Activated T-cell treated with anti-CD3 and anti-CD28 coated beads, Interleukin-2, amount 50 U/mL, for 4 hours (primary cell): ENCODE measurements around the gene BNC2. TPM values are rescaled to one million over a fixed set of nuclear protein-coding genes. Genes with fewer than 3 reads are reported as not detected.

Source experiments
- ATAC-seq, 2 donors: fragments of 200-7000 bp; cut with Tn5 transposase; one replicate each; pipeline ENCODE4 v1.10.0; 2021
- DNase-seq: peaks from one replicate; pipeline ENCODE4 v3.0.0-alpha.2; 2020
- H3K27me3 Mint-ChIP-seq: one replicate; pipeline ENCODE4 v1.8.0; 2021; ENCODE audit warnings: low read depth, mixed read lengths
- H3K36me3 Mint-ChIP-seq: one replicate; pipeline ENCODE4 v1.8.0; 2022; ENCODE audit warnings: mixed read lengths; ENCODE audit not compliant: insufficient read depth
- H3K4me1 Mint-ChIP-seq: one replicate; pipeline ENCODE4 v1.8.0; 2021; ENCODE audit warnings: low read depth, mixed read lengths
- H3K4me3 Mint-ChIP-seq: one replicate; pipeline ENCODE4 v1.8.0; 2021; ENCODE audit warnings: mild to moderate bottlenecking, moderate library complexity, mixed read lengths
- H3K9me3 Mint-ChIP-seq: one replicate; pipeline ENCODE4 v1.8.0; 2021; ENCODE audit warnings: mixed read lengths
- total RNA-seq, 3 donors: library from RNA; stranded (reverse); gene quantifications; one replicate each; pipeline ENCODE4 v1.2.1, GENCODE V29; 2021

BNC2 gene
- total RNA-seq, 3 donors from 2014 or later: 0.08 to 0.29 (median 0.25) TPM

GRCh38 chr9:16816011-16816410, 54.5 kb downstream of the BNC2 start:
- Mint-ChIP-seq H3K27me3 (no peaks in the 10 kb centered on the region), H3K36me3 (no peaks in the 10 kb centered on the region), H3K4me3 (no peak overlapping the region), H3K9me3 (peaks cover 4% of the 10 kb centered on the region), H3K4me1 (no peaks in the 10 kb centered on the region)
- no peak for DNase-seq
- ATAC-seq: no peak

DNA sequence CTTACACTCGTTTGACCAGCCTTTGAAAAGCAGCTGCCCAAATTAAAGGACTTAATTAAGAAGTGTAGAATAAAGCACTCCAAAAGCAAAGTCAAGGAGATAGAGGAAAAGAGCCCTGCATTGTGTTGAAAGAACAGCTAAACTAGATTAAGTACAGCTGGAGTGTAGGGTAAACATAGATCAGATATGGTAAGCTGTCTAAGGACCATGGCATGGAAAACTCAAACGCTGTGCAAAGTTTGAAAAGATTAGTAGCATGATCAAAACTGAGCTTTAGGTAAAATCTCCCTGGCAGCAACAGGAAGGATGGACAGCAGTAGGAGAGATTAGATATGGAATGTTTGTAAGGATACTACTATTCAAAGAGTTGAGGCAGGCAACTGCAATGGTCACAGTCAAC, 55.4 kb downstream of the BNC2 start:
- no peaks in the 10 kb centered on the region for H3K36me3 Mint-ChIP-seq
- no peak for DNase-seq
- no peak for ATAC-seq
- no peaks in the 10 kb centered on the region for H3K4me1 Mint-ChIP-seq
- peaks cover 4% of the 10 kb centered on the region for H3K9me3 Mint-ChIP-seq
- H3K4me3 Mint-ChIP-seq: no peak overlapping the region
- H3K27me3 Mint-ChIP-seq: no peaks in the 10 kb centered on the region

DNA sequence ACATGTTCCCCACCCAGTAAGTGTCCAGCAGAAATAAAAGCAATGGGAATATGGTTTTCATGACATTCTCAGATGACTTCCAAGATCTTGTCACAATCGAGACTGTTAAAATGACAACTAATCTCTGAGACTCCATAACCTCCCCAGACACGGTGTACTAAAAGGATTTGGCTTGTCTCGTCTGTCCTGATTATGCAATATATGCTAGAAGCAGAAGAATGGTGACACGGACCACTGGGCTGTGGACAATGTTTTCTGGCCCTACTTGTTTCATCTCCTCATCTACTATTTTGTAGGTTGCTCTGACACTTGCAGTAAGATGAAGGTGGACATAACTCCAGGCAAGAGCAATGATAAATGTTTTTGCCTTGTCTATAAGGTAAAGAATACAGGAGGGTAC, 56.6 kb downstream of the BNC2 start:
- no peak for DNase-seq
- Mint-ChIP-seq H3K9me3 (peaks cover 3% of the 10 kb centered on the region), H3K27me3 (no peaks in the 10 kb centered on the region), H3K4me1 (no peaks in the 10 kb centered on the region), H3K36me3 (no peaks in the 10 kb centered on the region), H3K4me3 (no peak overlapping the region)
- ATAC-seq: no peak

DNA sequence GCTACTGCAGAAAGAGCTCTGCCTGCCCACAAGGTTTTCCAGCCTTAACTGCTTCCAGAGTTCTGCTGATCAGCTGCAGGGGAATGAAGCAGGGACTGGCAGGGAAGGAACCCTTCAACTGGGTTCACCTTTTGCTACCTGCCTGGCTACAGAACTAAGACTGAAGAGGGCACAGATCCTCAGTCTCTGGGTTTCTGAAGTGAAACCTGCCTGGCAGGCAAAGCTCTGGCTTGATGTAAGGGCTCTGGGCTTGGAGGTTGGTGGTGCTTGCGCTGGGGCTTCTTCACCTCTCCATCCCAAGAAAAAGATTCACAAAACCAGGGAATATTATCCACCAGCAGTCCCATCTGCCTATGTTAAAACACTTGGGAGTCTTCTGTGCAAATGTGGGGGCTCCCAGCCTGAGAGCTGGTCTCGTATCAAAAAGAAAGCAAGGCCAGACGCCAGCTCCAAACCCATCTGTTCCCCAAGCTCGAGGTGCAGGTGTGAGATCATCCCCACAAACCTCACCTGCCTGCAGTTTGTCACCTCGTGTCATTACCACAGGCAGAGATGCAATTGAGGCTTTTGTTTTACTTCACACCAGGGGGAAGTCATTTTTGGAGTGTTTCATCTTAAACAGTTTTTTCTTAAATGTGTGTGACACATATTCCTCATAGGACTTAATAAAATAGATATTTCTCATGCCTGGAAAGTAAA, 58.3 kb downstream of the BNC2 start:
- H3K36me3 Mint-ChIP-seq: no peaks in the 10 kb centered on the region
- no peaks in the 10 kb centered on the region for H3K9me3 Mint-ChIP-seq
- H3K4me1 Mint-ChIP-seq: no peaks in the 10 kb centered on the region
- ATAC-seq (no peak), DNase-seq (no peak)
- no peak overlapping the region for H3K4me3 Mint-ChIP-seq
- H3K27me3 Mint-ChIP-seq: no peaks in the 10 kb centered on the region

DNA sequence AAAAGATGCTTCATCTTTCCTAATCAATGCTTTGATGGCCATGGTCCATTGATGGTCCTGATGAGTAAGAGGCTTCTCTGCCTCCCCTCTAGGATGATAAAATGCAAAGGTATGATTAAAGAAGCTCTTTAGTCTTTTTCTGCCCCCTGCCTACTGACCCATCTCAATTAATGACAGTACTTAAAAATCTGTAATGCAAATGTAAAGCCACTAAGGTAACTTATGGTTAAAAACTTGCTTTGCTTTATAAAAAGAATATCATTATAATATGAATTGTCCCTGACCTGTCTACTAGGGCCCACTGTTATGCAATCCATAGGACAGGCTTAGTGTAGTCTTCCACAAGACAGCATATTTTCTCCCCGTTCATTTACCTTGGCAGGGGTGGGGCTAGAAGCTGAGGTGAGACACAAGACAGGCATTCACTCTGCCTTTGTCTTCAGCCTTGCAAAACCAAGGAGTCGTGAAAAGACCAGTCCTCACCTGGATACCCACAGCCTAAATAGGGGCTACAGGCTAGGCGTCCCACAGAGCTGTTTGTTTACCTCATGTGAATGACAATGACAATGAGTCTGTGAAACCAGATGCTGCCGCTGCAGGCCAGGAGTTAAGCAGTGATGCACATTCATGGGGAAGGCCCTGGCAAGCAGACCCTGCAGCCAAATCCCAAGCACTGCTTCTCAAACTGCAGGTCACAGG, 60.4 kb downstream of the BNC2 start:
- DNase-seq: no peak
- no peaks in the 10 kb centered on the region for H3K36me3 Mint-ChIP-seq
- H3K4me3 Mint-ChIP-seq: no peak overlapping the region
- no peak for ATAC-seq
- H3K27me3 Mint-ChIP-seq: no peaks in the 10 kb centered on the region
- H3K4me1 Mint-ChIP-seq: no peaks in the 10 kb centered on the region
- H3K9me3 Mint-ChIP-seq: no peaks in the 10 kb centered on the region

DNA sequence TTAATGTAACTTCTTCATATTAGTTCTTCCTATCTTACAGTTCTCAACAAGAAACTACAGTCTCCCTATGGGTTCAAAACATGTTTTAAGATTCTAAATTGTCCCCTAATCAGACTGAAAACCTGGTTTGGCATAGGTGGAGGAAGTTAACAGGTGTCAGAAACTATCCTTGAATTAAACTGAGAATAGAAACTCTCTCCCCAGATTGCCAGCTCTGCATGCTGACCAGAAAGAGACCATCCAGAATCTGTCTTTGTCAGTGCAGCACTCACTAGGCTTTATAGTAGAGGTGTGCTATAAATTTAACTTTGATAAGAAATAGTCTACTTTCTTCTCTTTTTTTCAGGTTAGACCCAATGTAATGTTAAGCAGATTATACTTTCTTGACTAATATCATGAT, 63.8 kb downstream of the BNC2 start:
- Mint-ChIP-seq H3K9me3 (peaks cover 2% of the 10 kb centered on the region), H3K4me3 (no peak overlapping the region)

GRCh38 chr9:16803648-16804047, 66.8 kb downstream of the BNC2 start:
- no peak for ATAC-seq

More for the DNA sequence above, 63.8 kb downstream of the BNC2 start:
- H3K27me3 Mint-ChIP-seq: no peaks in the 10 kb centered on the region
- DNase-seq: no peak
- H3K4me1 Mint-ChIP-seq: no peaks in the 10 kb centered on the region
- H3K36me3 Mint-ChIP-seq: no peaks in the 10 kb centered on the region
- ATAC-seq: no peak

DNA sequence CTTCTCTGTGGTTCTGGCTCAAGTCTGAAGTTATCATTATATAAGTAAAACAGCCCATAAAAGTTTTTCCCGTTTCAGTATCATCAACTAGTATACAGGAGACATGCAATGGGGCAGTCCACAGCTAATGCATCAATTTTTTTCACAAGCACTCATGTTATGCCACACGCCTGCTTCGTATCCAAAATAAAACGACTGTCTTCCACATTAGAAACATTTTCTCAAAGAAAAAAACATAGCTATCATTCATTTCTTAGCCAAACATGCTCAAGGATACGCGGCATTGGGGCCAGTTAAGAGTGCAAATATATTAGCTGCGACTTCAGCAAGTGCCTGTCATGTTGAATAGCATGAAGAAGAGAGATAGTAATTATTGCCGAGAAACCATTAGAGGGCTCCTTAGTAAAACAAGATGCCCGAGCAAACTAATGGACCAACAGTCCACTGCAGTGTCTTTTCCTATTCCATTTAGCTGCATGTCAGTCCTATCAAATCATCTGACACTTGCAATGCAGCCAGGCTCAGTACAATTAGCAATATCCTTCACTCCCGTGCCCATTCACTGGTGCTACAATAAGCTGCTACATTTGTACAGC, 68.5 kb downstream of the BNC2 start:
- H3K4me3 Mint-ChIP-seq: no peak overlapping the region
- H3K4me1 Mint-ChIP-seq: no peaks in the 10 kb centered on the region
- no peaks in the 10 kb centered on the region for H3K36me3 Mint-ChIP-seq
- ATAC-seq: no peak
- H3K27me3 Mint-ChIP-seq: no peaks in the 10 kb centered on the region
- peaks cover 2% of the 10 kb centered on the region for H3K9me3 Mint-ChIP-seq
- DNase-seq: no peak

More at GRCh38 chr9:16803648-16804047, 66.8 kb downstream of the BNC2 start:
- Mint-ChIP-seq H3K27me3 (no peaks in the 10 kb centered on the region), H3K9me3 (peaks cover 2% of the 10 kb centered on the region), H3K4me1 (no peaks in the 10 kb centered on the region), H3K36me3 (no peaks in the 10 kb centered on the region), H3K4me3 (no peak overlapping the region)
- DNase-seq: no peak

DNA sequence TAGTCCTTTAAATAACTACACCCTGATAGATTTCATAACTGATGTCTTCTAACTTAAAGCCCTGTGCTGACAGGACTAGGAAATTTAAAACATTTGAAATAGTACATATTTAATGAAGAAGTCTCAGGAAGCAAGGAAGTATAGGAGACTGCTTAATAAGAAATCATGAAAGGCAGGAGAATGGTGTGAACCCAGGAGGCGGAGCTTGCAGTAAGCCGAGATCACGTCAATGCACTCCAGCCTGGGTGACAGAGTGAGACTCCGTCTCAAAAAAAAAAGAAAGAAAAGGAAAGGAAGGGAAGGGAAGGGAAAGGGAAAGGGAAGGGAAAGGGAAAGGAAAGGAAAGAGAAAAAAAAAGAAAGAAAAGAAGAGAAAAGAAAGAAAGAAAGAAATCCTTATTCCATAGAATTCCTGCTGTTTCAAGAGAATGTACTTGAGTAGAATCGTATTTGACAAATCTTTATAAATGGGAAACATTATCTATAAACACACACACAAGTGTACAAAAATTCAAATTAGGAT, 74.1 kb downstream of the BNC2 start:
- H3K4me3 Mint-ChIP-seq: no peak overlapping the region
- ATAC-seq (no peak), DNase-seq (no peak)
- no peaks in the 10 kb centered on the region for H3K27me3 Mint-ChIP-seq
- no peaks in the 10 kb centered on the region for H3K4me1 Mint-ChIP-seq
- H3K36me3 Mint-ChIP-seq: no peaks in the 10 kb centered on the region
- no peaks in the 10 kb centered on the region for H3K9me3 Mint-ChIP-seq

- Mint-ChIP-seq H3K4me1 (no peaks in the 10 kb centered on the region), H3K4me3 (no peak overlapping the region), H3K36me3 (no peaks in the 10 kb centered on the region), H3K27me3 (no peaks in the 10 kb centered on the region), H3K9me3 (no peaks in the 10 kb centered on the region)
- ATAC-seq (no peak), DNase-seq (no peak)
Observed at GRCh38 chr9:16794871-16795639, 75.4 kb downstream of the BNC2 start.

GRCh38 chr9:16794103-16794502, 76.4 kb downstream of the BNC2 start:
- ATAC-seq (no peak), DNase-seq (no peak)
- H3K4me1 Mint-ChIP-seq: no peaks in the 10 kb centered on the region
- peaks cover 4% of the 10 kb centered on the region for H3K9me3 Mint-ChIP-seq
- H3K27me3 Mint-ChIP-seq: no peaks in the 10 kb centered on the region
- H3K36me3 Mint-ChIP-seq: no peaks in the 10 kb centered on the region
- H3K4me3 Mint-ChIP-seq: no peak overlapping the region

DNA sequence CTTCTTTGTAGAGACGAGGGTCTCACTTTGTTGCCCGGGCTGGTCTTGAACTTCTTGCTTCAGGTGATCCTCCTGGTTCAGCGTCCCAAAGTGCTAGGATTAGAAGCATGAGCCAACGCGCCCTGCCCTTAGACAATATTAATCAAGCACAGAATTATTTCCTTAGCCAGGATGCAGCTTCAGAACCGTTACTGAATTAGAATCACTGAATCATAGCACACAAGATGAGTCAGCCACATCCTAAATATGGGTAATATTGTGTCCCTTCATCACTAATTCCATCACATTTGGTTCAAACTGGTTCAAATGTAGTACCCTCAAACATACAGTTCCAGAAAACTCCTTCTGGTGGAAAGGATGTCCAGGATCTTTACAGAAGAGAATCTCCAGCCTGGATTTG, 82.7 kb downstream of the BNC2 start:
- no peaks in the 10 kb centered on the region for H3K27me3 Mint-ChIP-seq
- ATAC-seq (no peak), DNase-seq (no peak)
- H3K4me3 Mint-ChIP-seq: no peak overlapping the region
- H3K36me3 Mint-ChIP-seq: no peaks in the 10 kb centered on the region
- H3K4me1 Mint-ChIP-seq: no peaks in the 10 kb centered on the region
- peaks cover 11% of the 10 kb centered on the region for H3K9me3 Mint-ChIP-seq

DNA sequence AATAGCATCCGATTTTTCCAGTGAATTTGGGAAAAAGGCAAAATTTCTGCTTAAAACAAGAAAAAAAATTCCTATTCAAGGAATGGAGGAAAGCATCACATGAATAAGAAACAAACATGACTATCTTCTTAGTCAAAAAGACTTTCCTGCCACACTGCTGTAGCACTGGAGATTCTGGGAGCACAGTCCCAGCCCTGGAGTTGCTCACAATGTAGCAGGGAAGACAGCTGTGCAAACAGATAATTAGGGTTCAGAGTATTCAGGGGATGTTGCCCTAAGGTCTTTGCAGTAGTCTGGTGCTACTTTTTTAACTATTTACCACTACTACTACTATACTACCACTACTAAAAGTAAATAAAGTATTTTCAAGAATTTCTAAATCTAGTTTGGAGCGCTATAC, 86.5 kb downstream of the BNC2 start:
- Mint-ChIP-seq H3K4me3 (no peak overlapping the region), H3K4me1 (no peaks in the 10 kb centered on the region), H3K36me3 (no peaks in the 10 kb centered on the region), H3K27me3 (no peaks in the 10 kb centered on the region), H3K9me3 (peaks cover 8% of the 10 kb centered on the region)
- no peak for DNase-seq
- no peak for ATAC-seq

- no peak for DNase-seq
- H3K27me3 Mint-ChIP-seq: no peaks in the 10 kb centered on the region
Observed at GRCh38 chr9:16782490-16782889, 88.0 kb downstream of the BNC2 start.

More at GRCh38 chr9:16782490-16782889, 88.0 kb downstream of the BNC2 start:
- no peaks in the 10 kb centered on the region for H3K36me3 Mint-ChIP-seq
- no peaks in the 10 kb centered on the region for H3K4me1 Mint-ChIP-seq
- peaks cover 4% of the 10 kb centered on the region for H3K9me3 Mint-ChIP-seq
- no peak overlapping the region for H3K4me3 Mint-ChIP-seq
- no peak for ATAC-seq
